ENCODE results near the gene PMM1.

GRCh38 chr22:41575533-41575932 is 14.1 kb downstream of the PMM1 start:
- TF ChIP-seq CTCF (IDR thresholded peaks at IDR 0.05) (no peak), POLR2A (IDR thresholded peaks at IDR 0.05) (no peak)

All from thyroid gland (tissue), 4 donors.